ENCODE results near the gene GLE1.

- TF ChIP-seq ZNF274 (IDR thresholded peaks at IDR 0.05; ENCODE audit: low read depth, low read length), result no peak
- no peak for TF ChIP-seq YY1 (IDR thresholded peaks at IDR 0.05; ENCODE audit: insufficient read depth, insufficient read length)
- TF ChIP-seq SUZ12 (IDR thresholded peaks at IDR 0.05; ENCODE audit: extremely low read depth, insufficient read depth, insufficient read length), result no peak
Measured at GRCh38 chr9:128459011-128459410, 45.5 kb upstream of the GLE1 start.
